Measurements from ENCODE around the gene CYP1A1. TPM values are rescaled to one million over a fixed set of nuclear protein-coding genes. Genes with fewer than 3 reads are reported as not detected.
A peak's percentile ranks its signal among the peaks of the same experiment; 100 is the strongest.

CYP1A1 gene
- total RNA-seq, 6 experiments from 2014 or later, result not detected

- Mint-ChIP-seq H3K36me3 (ENCODE audit: low read depth) (no peaks in the 10 kb centered on the region), H3K4me1 (ENCODE audit: low read depth) (no peaks in the 10 kb centered on the region), H3K27ac (no peak overlapping the region), H3K4me3 (no peak overlapping the region), H3K27me3 (ENCODE audit: insufficient read depth) (peaks cover 49% of the 10 kb centered on the region), H3K9me3 (no peaks in the 10 kb centered on the region)
- no peak for TF ChIP-seq CTCF (IDR thresholded peaks at IDR 0.05)
- DNase-seq, result no peak
These were observed 16.3 kb downstream of the CYP1A1 start for GRCh38 chr15:74709011-74709410.

GRCh38 chr15:74696808-74697207, 28.5 kb downstream of the CYP1A1 start:
- no peak for DNase-seq
- Mint-ChIP-seq H3K36me3 (ENCODE audit: low read depth) (peaks cover 8% of the 10 kb centered on the region; the same call in 1 of the 2 replicates), H3K4me3 (peak overlapping the region; percentile 98), H3K27me3 (ENCODE audit: insufficient read depth) (peaks cover 5% of the 10 kb centered on the region), H3K4me1 (ENCODE audit: low read depth) (peaks cover 37% of the 10 kb centered on the region), H3K27ac (peak overlapping the region; percentile 97), H3K9me3 (no peaks in the 10 kb centered on the region)
- TF ChIP-seq CTCF (IDR thresholded peaks at IDR 0.05), result no peak

GRCh38 chr15:74696398-74696729, 29.0 kb downstream of the CYP1A1 start:
- no peak for DNase-seq
- Mint-ChIP-seq H3K9me3 (no peaks in the 10 kb centered on the region), H3K4me1 (ENCODE audit: low read depth) (peaks cover 37% of the 10 kb centered on the region), H3K27ac (peak overlapping the region; percentile 97), H3K27me3 (ENCODE audit: insufficient read depth) (peaks cover 2% of the 10 kb centered on the region), H3K36me3 (ENCODE audit: low read depth) (peaks cover 8% of the 10 kb centered on the region; the same call in 1 of the 2 replicates), H3K4me3 (peak overlapping the region; percentile 98)
- TF ChIP-seq CTCF (IDR thresholded peaks at IDR 0.05), result no peak

- 0 out of 2 replicates have a peak, but pooled peaks have one; percentile 11 for TF ChIP-seq CTCF (IDR thresholded peaks at IDR 0.05)
- peaks cover 8% of the 10 kb centered on the region; the same call in 1 of the 2 replicates for H3K36me3 Mint-ChIP-seq (ENCODE audit: low read depth)
- H3K27me3 Mint-ChIP-seq (ENCODE audit: insufficient read depth), result peaks cover 2% of the 10 kb centered on the region
- H3K9me3 Mint-ChIP-seq, result no peaks in the 10 kb centered on the region
- peak within 1 kb of the TSS; percentile 97 for H3K27ac Mint-ChIP-seq
- H3K4me3 Mint-ChIP-seq, result peak within 1 kb of the TSS; percentile 98
- H3K4me1 Mint-ChIP-seq (ENCODE audit: low read depth), result peaks cover 37% of the 10 kb centered on the region
- peak; percentile 68 for DNase-seq
These were observed 29.5 kb downstream of the CYP1A1 start, which contains the start of gene EDC3 for GRCh38 chr15:74695597-74696397. Gene EDC3 (minus strand): TSS chr15:74696024. CDS start chr15:74675124, 20,900 bp downstream.

- DNase-seq, result no peak
- Mint-ChIP-seq H3K4me3 (no peak overlapping the region), H3K9me3 (no peaks in the 10 kb centered on the region), H3K4me1 (ENCODE audit: low read depth) (peaks cover 42% of the 10 kb centered on the region), H3K27ac (no peak overlapping the region), H3K27me3 (ENCODE audit: insufficient read depth) (no peaks in the 10 kb centered on the region; the same call in 1 of the 2 replicates), H3K36me3 (ENCODE audit: low read depth) (peaks cover 8% of the 10 kb centered on the region; the same call in 1 of the 2 replicates)
- TF ChIP-seq CTCF (IDR thresholded peaks at IDR 0.05), result no peak
These were observed 33.0 kb downstream of the CYP1A1 start for GRCh38 chr15:74692327-74692726.
